K562 (cell line): ENCODE data around the gene NRF1. TPM values are rescaled to one million over a fixed set of nuclear protein-coding genes. Genes with fewer than 3 reads are reported as not detected.

Source experiments
- ATAC-seq: fragments of 200-7000 bp; cut with Tn5 transposase; 3 replicates; pipeline ENCODE4 v1.9.1; 2020; ENCODE audit warnings: moderate library complexity
- BruUV-seq: library from RNA; stranded (reverse); fragments of 400-500 nt; replicated peaks from 2 replicates; lab custom pipeline; 2021; lab: Mats Ljungman, UMichigan
- CTCF ChIA-PET: fragments of 300-600 bp; formaldehyde crosslinking; extraction: SDS; loops from one replicate; lab custom pipeline; 2021; ENCODE audit warnings: low intra/inter-chr PET ratio; lab: Yijun Ruan, JAX
- POLR2A ChIA-PET: fragments of 300-600, 350-650 bp; sonication (Branson Sonifier 250); formaldehyde crosslinking; extraction: SDS; loops from one replicate; lab custom pipeline; 2021; ENCODE audit warnings: antibody characterized with exemption, inconsistent platforms; lab: Yijun Ruan, JAX
- DNase-seq, 4 experiments: peaks; one replicate each; pipeline versions ENCODE4 v3.0.0 to v3.0.0-alpha.2; 2011 to 2018; ENCODE audit warnings: low spot score in 3 of 4, mixed read lengths in 3 of 4; ENCODE audit errors: extremely low read depth in 1 of 4
- FAIRE-seq: peaks from 2 replicates; lab custom pipeline; 2011; peaks lifted over from hg19 to GRCh38; lab: Jason Lieb, UNC
- H2AFZ ChIP-seq: 2 replicates; pipeline ENCODE4 v1.6.0; 2011; ENCODE audit warnings: low read depth, low read length, control low read depth, inconsistent platforms
- H3K27ac ChIP-seq: fragments of 200-600 bp; 3 replicates; pipeline ENCODE4 v1.8.0; 2011; ENCODE audit warnings: low read depth, mild to moderate bottlenecking, control low read depth, inconsistent platforms, low read length, moderate library complexity, mixed read lengths; ENCODE audit errors: extremely low read depth
- H3K27me3 ChIP-seq, 2 experiments: fragments of 300-600 bp in 1 of 2; 2 replicates in 1 of 2; 3 replicates in 1 of 2; pipeline versions ENCODE4 v1.6.0 to v1.8.0; 2011; ENCODE audit warnings: inconsistent platforms in 2 of 2, low read length in 2 of 2, mild to moderate bottlenecking in 1 of 2, mixed read lengths in 1 of 2, moderate library complexity in 1 of 2; ENCODE audit not compliant: control insufficient read depth in 2 of 2, insufficient read depth in 2 of 2
- H3K36me3 ChIP-seq: fragments of 300-600 bp; 3 replicates; pipeline ENCODE4 v1.8.0; 2011; ENCODE audit warnings: mild to moderate bottlenecking, low read length, inconsistent platforms; ENCODE audit not compliant: control insufficient read depth, insufficient read depth
- H3K4me1 ChIP-seq, 2 experiments: fragments of 200-600 bp in 1 of 2; replicated peaks in 1 of 2; 2 replicates in 1 of 2; 3 replicates in 1 of 2; pipeline versions ENCODE4 v1.5.1 to v1.8.0; 2011; ENCODE audit warnings: inconsistent platforms in 2 of 2, low read length in 2 of 2, mild to moderate bottlenecking in 1 of 2, mixed read lengths in 1 of 2, moderate library complexity in 1 of 2; ENCODE audit not compliant: control insufficient read depth in 2 of 2, insufficient read depth in 2 of 2
- H3K4me2 ChIP-seq: 2 replicates; pipeline ENCODE4 v1.6.1; 2011; ENCODE audit warnings: low read length, control low read depth, inconsistent platforms, mixed read lengths; ENCODE audit not compliant: insufficient read depth
- H3K4me3 ChIP-seq: fragments of 200-600 bp; sonication (generic), shearing (Covaris generic); 2 replicates; pipeline ENCODE4 v1.5.1; 2016; ENCODE audit warnings: control low read depth, inconsistent platforms
- H3K79me2 ChIP-seq: fragments of 200-600 bp; 3 replicates; pipeline ENCODE4 v1.8.0; 2011; ENCODE audit warnings: low read length, inconsistent platforms; ENCODE audit not compliant: control insufficient read depth, insufficient read depth
- H3K9ac ChIP-seq, 2 experiments: 2 replicates each; pipeline versions ENCODE4 v1.6.0 to v1.6.1; 2011; ENCODE audit warnings: low read depth in 2 of 2, low read length in 2 of 2, control low read depth in 1 of 2, inconsistent platforms in 1 of 2, mild to moderate bottlenecking in 1 of 2, mixed read lengths in 1 of 2; ENCODE audit not compliant: insufficient read depth in 1 of 2
- H3K9me1 ChIP-seq: one replicate; pipeline ENCODE4 v1.6.0; 2011; ENCODE audit warnings: inconsistent platforms, mild to moderate bottlenecking, low read length, moderate library complexity; ENCODE audit not compliant: control insufficient read depth, insufficient read depth
- H3K9me3 ChIP-seq: replicated peaks from 2 replicates; pipeline ENCODE4 v1.5.1; 2011; ENCODE audit warnings: low read depth, low read length, inconsistent platforms; ENCODE audit not compliant: control insufficient read depth, insufficient read depth
- H4K20me1 ChIP-seq: replicated peaks from 2 replicates; pipeline ENCODE4 v1.6.1; 2011; ENCODE audit warnings: low read length, inconsistent platforms, mixed read lengths; ENCODE audit not compliant: control insufficient read depth, insufficient read depth
- DACH1 ChIP-seq: fragments of 450-650 bp; IDR thresholded peaks from 2 replicates; pipeline ENCODE4 v1.6.1; 2018; ENCODE audit not compliant: partially characterized antibody
- DEAF1 ChIP-seq: fragments of 450-650 bp; formaldehyde crosslinking; IDR thresholded peaks from 2 replicates; pipeline ENCODE4 v1.4.0; 2020; ENCODE audit warnings: mild to moderate bottlenecking, moderate library complexity
- E2F6 ChIP-seq, 2 experiments: IDR thresholded peaks; 2 replicates each; pipeline ENCODE4 v1.6.1; 2011; ENCODE audit warnings: borderline replicate concordance in 1 of 2, control low read depth in 1 of 2, low read depth in 1 of 2, low read length in 1 of 2, mild to moderate bottlenecking in 1 of 2, mixed read lengths in 1 of 2, moderate library complexity in 1 of 2; ENCODE audit not compliant: insufficient read depth in 1 of 2, insufficient read length in 1 of 2, poor library complexity in 1 of 2, severe bottlenecking in 1 of 2; ENCODE audit errors: extremely low read depth in 1 of 2
- FOXK1 ChIP-seq: sonication (generic); formaldehyde crosslinking; IDR thresholded peaks from 2 replicates; pipeline ENCODE4 v1.8.0; 2022; ENCODE audit warnings: missing genetic modification reagents, mild to moderate bottlenecking, borderline replicate concordance
- FOXP1 ChIP-seq: sonication (generic); formaldehyde crosslinking; IDR thresholded peaks from 2 replicates; pipeline ENCODE4 v1.8.0; 2022; ENCODE audit warnings: mild to moderate bottlenecking, missing genetic modification reagents
- GATAD2B ChIP-seq: fragments of 450-650 bp; IDR thresholded peaks from 2 replicates; pipeline ENCODE4 v1.6.1; 2017; ENCODE audit warnings: mild to moderate bottlenecking, borderline replicate concordance
- MIER1 ChIP-seq: fragments of 450-650 bp; IDR thresholded peaks from 2 replicates; pipeline ENCODE4 v1.6.1; 2016; ENCODE audit warnings: antibody characterized with exemption, mild to moderate bottlenecking, low read depth
- PHB ChIP-seq: fragments of 250-450 bp; sonication (Bioruptor Pico); IDR thresholded peaks from 2 replicates; pipeline ENCODE4 v1.5.0; 2021
- RBBP5 ChIP-seq: fragments of 200-600 bp; sonication (generic); IDR thresholded peaks from 2 replicates; pipeline ENCODE4 v1.6.1; 2012; ENCODE audit warnings: borderline replicate concordance, mild to moderate bottlenecking, low read length, control low read depth, inconsistent platforms; ENCODE audit not compliant: insufficient read depth, poor library complexity, severe bottlenecking
- SMC3 ChIP-seq: conservative IDR thresholded peaks from 2 replicates; pipeline ENCODE4 v1.6.1; 2011; ENCODE audit warnings: low read depth, low read length, improper control_type of control experiment; ENCODE audit not compliant: insufficient read depth
- YY1 ChIP-seq, 3 experiments: IDR thresholded peaks; 2 replicates each; pipeline ENCODE4 v1.6.1; 2011; ENCODE audit warnings: low read length in 2 of 3, mild to moderate bottlenecking in 2 of 3, moderate library complexity in 2 of 3, borderline replicate concordance in 1 of 3, control low read depth in 1 of 3, low read depth in 1 of 3; ENCODE audit not compliant: insufficient read depth in 3 of 3, insufficient replicate concordance in 2 of 3, control insufficient read depth in 1 of 3, insufficient read length in 1 of 3; ENCODE audit errors: extremely low read depth in 1 of 3
- ZNF217 ChIP-seq: sonication (generic); formaldehyde crosslinking; IDR thresholded peaks from 2 replicates; pipeline ENCODE4 v1.8.0; 2022; ENCODE audit warnings: mild to moderate bottlenecking, missing genetic modification reagents
- WGBS: fragments of 100-300 bp; shearing (Covaris generic); methylation state at CpG from one replicate; pipeline ENCODE4 v1.1.6; 2016; ENCODE audit warnings: low coverage, mixed read lengths; ENCODE audit not compliant: insufficient coverage; ENCODE audit errors: missing lambda C conversion rate; 5-methylcytosine and 5-hydroxymethylcytosine counted together
- in situ Hi-C: fragments of 300-500 bp; cut with MboI; formaldehyde crosslinking; loops from 4 replicates; pipeline ENCODE4 v1.15.0; 2018; ENCODE audit warnings: inconsistent platforms, mixed read lengths
- intact Hi-C: fragments of 100-400 bp; cut with micrococcal nuclease; formaldehyde crosslinking; loops from 2 replicates; pipeline ENCODE4 v1.14.2; 2022
- polyA plus RNA-seq, 8 experiments: library from polyadenylated mRNA; depleted of rRNA in 4 of 8; stranded (reverse) in 5 of 8; unstranded in 3 of 8; fragments of >200 nt; fragmentation: Nextera tagmentation in 2 of 8; fragmentation: Illumina TruSeq in 1 of 8; extraction: Ambion mirVana in 2 of 8; extraction: Trizol in 1 of 8; gene quantifications; 2 replicates each; pipeline versions ENCODE4 v1.2.1 to v1.2.3, GENCODE V29; 2011 to 2014; ENCODE audit warnings: inconsistent platforms in 1 of 8, missing spikeins in 1 of 8
- total RNA-seq, 7 experiments: library from RNA; depleted of rRNA in 6 of 7; stranded (reverse); fragments of >200 nt in 6 of 7; fragmentation: Illumina TruSeq in 2 of 7; extraction: Trizol in 2 of 7; gene quantifications; 2 replicates each; pipeline versions ENCODE4 v1.2.1 to v1.2.3, GENCODE V29; 2011 to 2021; ENCODE audit warnings: low replicate concordance in 1 of 7

NRF1 gene
- total and polyA plus RNA-seq, 9 of the 15 experiments (the other 6 are each of a cell fraction or from before 2014, with no cell fraction given): 8.6 to 28.8 (median 20.3) TPM

- no peak for TF ChIP-seq ZNF217 (CRISPR knock-in tag)
- TF ChIP-seq MIER1: 0 out of 2 replicates have a peak, but pooled peaks have one; percentile 66
- no peak for TF ChIP-seq FOXP1
- TF ChIP-seq, all 486 proteins: peak for 20
Measured at GRCh38 chr7:129610709-129611245, 743 bp upstream of the NRF1 start (continued).

- Histone ChIP-seq H3K36me3 (peaks cover 25% of the 10 kb centered on the region), H3K4me1 (peaks cover 18 to 42% of the 10 kb centered on the region in 2 experiments), H2AFZ (peak overlapping the region; percentile 71), H3K9me3 (no peaks in the 10 kb centered on the region), H3K4me2 (peak overlapping the region; percentile 94), H3K27me3 (no peaks in the 10 kb centered on the region), H3K9me1 (no peaks in the 10 kb centered on the region), H3K79me2 (peaks cover 77% of the 10 kb centered on the region), H3K4me3 (peak overlapping the region; percentile 78), H3K9ac (peak overlapping the region; percentile 96 to 100), H4K20me1 (peaks cover 20% of the 10 kb centered on the region; the same call in 1 of the 2 replicates), H3K27ac (peak overlapping the region; percentile 93)
- ChIA-PET POLR2A (interaction anchor here (0.6 to 3.9 kb wide), 19 partner anchors 10 to 380 kb away, joined by 3 to 34 read pairs (median 3); no protein-coding TSS in a partner anchor), CTCF (interaction anchor here (0.5 to 1.6 kb wide), 5 partner anchors 24 to 218 kb away, joined by 3 to 6 read pairs (median 4); no protein-coding TSS in a partner anchor)
- ATAC-seq (peak; percentile 35), DNase-seq (peak in 2 of 4 experiments; percentile 43 to 66), FAIRE-seq (peak; percentile 32)
- WGBS: under 1% methylated on average over 47 of the region's 64 CpGs
- intact Hi-C loops: loop anchor here (1.0 to 5.0 kb wide), 3 partner anchors 23 to 120 kb away; no protein-coding TSS in a partner anchor
- BruUV-seq: no TSS peak
- in situ Hi-C loops: no loop called here
- TF ChIP-seq E2F6 (IDR thresholded peaks at IDR 0.05; ENCODE audit: borderline replicate concordance in 1 of 2, extremely low read depth in 1 of 2, insufficient read depth in 1 of 2, insufficient read length in 1 of 2, low read depth in 1 of 2, low read length in 1 of 2, poor library complexity in 1 of 2, severe bottlenecking in 1 of 2) (peak in 1 of 2 experiments; percentile 26), DEAF1 (CRISPR knock-in tag) (peak; percentile 37; the same call in 1 of the 2 replicates), SMC3 (peak; percentile 29; the same call in 1 of the 2 replicates), YY1 (IDR thresholded peaks at IDR 0.05; ENCODE audit: borderline replicate concordance in 1 of 3, control insufficient read depth in 1 of 3, extremely low read depth in 1 of 3, insufficient read depth in 3 of 3, insufficient read length in 1 of 3, insufficient replicate concordance in 2 of 3, low read depth in 1 of 3, low read length in 2 of 3) (peak in 1 of 3 experiments; percentile 25), RBBP5 (peak; percentile 66), FOXK1 (CRISPR knock-in tag) (peak; percentile 69; the same call in 1 of the 2 replicates), PHB (CRISPR knock-in tag) (peak; percentile 66; the same call in 1 of the 2 replicates), DACH1 (peak; percentile 53), GATAD2B (peak; percentile 75)
Measured at GRCh38 chr7:129612112-129613015, 844 bp downstream of the NRF1 start.
